Lower lobe of right lung (tissue), 2 donors: Measurements from ENCODE around the gene ITGA5. TPM values are rescaled to one million over a fixed set of nuclear protein-coding genes. Genes with fewer than 3 reads are reported as not detected.
A peak's percentile ranks its signal among the peaks of the same experiment; 100 is the strongest.

Experiments
- ATAC-seq, 2 donors: fragments of 200-7000 bp; cut with Tn5 transposase; one replicate each; pipeline ENCODE4 v1.9.1; 2020 to 2022; ENCODE audit warnings: mild to moderate bottlenecking in 2 of 2, moderate library complexity in 2 of 2
- DNase-seq: peaks from one replicate; pipeline ENCODE4 v3.0.0-alpha.2; 2020
- H3K27ac ChIP-seq: fragments of 200-600 bp; one replicate; pipeline ENCODE4 v1.8.0; 2022
- H3K27me3 ChIP-seq: fragments of 200-600 bp; one replicate; pipeline ENCODE4 v1.8.0; 2022; ENCODE audit warnings: low read depth
- H3K36me3 ChIP-seq: fragments of 200-600 bp; one replicate; pipeline ENCODE4 v1.8.0; 2022; ENCODE audit warnings: mild to moderate bottlenecking
- H3K4me1 ChIP-seq: fragments of 200-600 bp; one replicate; pipeline ENCODE4 v1.8.0; 2022
- H3K4me3 ChIP-seq: fragments of 200-600 bp; one replicate; pipeline ENCODE4 v1.8.0; 2022; ENCODE audit warnings: mild to moderate bottlenecking
- H3K9me3 ChIP-seq: fragments of 200-600 bp; one replicate; pipeline ENCODE4 v1.8.0; 2022
- CTCF ChIP-seq: fragments of 200-600 bp; IDR thresholded peaks from one replicate; pipeline ENCODE4 v1.8.0; 2022; ENCODE audit warnings: antibody characterized with exemption, mild to moderate bottlenecking
- intact Hi-C: fragments of 100-400 bp; cut with DNase I; formaldehyde crosslinking; loops from one replicate; pipeline ENCODE4 v1.11.0; 2022
- total RNA-seq: library from RNA; stranded (reverse); fragmentation: NEBNext Ultra II Directional; extraction: Animal tissue kit (Norgen Biotek cat#: 25700); gene quantifications from one replicate; pipeline ENCODE4 v1.2.1, GENCODE V29; 2021
- donor health status: DM: no; HTN: yes; CAD: no; lungs with severe emphysema.

ITGA5 gene
- total RNA-seq, 1 donor from 2014 or later, result 97.1 TPM

GRCh38 chr12:54431911-54432814, 13.1 kb upstream of the ITGA5 start:
- Histone ChIP-seq H3K36me3 (no peaks in the 10 kb centered on the region), H3K9me3 (no peaks in the 10 kb centered on the region), H3K4me1 (peaks cover 67% of the 10 kb centered on the region), H3K27ac (peak overlapping the region; percentile 65), H3K27me3 (peaks cover 2% of the 10 kb centered on the region), H3K4me3 (no peak overlapping the region)
- intact Hi-C loops, result no loop called here
- no peak for TF ChIP-seq CTCF
- peak; percentile 52 to 63 for ATAC-seq
- no peak for DNase-seq

GRCh38 chr12:54430471-54431069, 11.5 kb upstream of the ITGA5 start:
- no peak for TF ChIP-seq CTCF
- peaks cover 77% of the 10 kb centered on the region for H3K4me1 ChIP-seq
- no peaks in the 10 kb centered on the region for H3K9me3 ChIP-seq
- no peak overlapping the region for H3K4me3 ChIP-seq
- peaks cover 4% of the 10 kb centered on the region for H3K27me3 ChIP-seq
- intact Hi-C loops, result no loop called here
- ATAC-seq (no peak), DNase-seq (no peak)
- no peak overlapping the region for H3K27ac ChIP-seq
- H3K36me3 ChIP-seq, result no peaks in the 10 kb centered on the region

GRCh38 chr12:54429014-54429471, 10.0 kb upstream of the ITGA5 start:
- H3K36me3 ChIP-seq, result no peaks in the 10 kb centered on the region
- peaks cover 79% of the 10 kb centered on the region for H3K4me1 ChIP-seq
- TF ChIP-seq CTCF, result no peak
- H3K4me3 ChIP-seq, result no peak overlapping the region
- peak overlapping the region; percentile 65 for H3K27ac ChIP-seq
- ATAC-seq, result no peak
- intact Hi-C loops, result no loop called here
- H3K9me3 ChIP-seq, result no peaks in the 10 kb centered on the region
- no peak for DNase-seq
- peaks cover 4% of the 10 kb centered on the region for H3K27me3 ChIP-seq

- peak overlapping the region; percentile 65 for H3K27ac ChIP-seq
- H3K27me3 ChIP-seq, result peaks cover 4% of the 10 kb centered on the region
- intact Hi-C loops, result no loop called here
- peaks cover 75% of the 10 kb centered on the region for H3K4me1 ChIP-seq
- H3K9me3 ChIP-seq, result no peaks in the 10 kb centered on the region
- peak; percentile 5 to 48 for ATAC-seq
- peak overlapping the region; percentile 19 for H3K4me3 ChIP-seq
- no peaks in the 10 kb centered on the region for H3K36me3 ChIP-seq
- no peak for TF ChIP-seq CTCF
- no peak for DNase-seq
Observed at GRCh38 chr12:54428050-54429013, 9.3 kb upstream of the ITGA5 start.

- intact Hi-C loops, result no loop called here
- Histone ChIP-seq H3K9me3 (no peaks in the 10 kb centered on the region), H3K27ac (peak overlapping the region; percentile 46), H3K4me1 (peaks cover 63% of the 10 kb centered on the region), H3K36me3 (no peaks in the 10 kb centered on the region), H3K27me3 (peaks cover 4% of the 10 kb centered on the region), H3K4me3 (no peak overlapping the region)
- no peak for ATAC-seq
- TF ChIP-seq CTCF, result no peak
- no peak for DNase-seq
Observed at GRCh38 chr12:54427106-54427505, 8.0 kb upstream of the ITGA5 start.
